Measurements from ENCODE around the gene TSEN2.

GRCh38 chr3:12569836-12570235 lies 85.6 kb downstream of the TSEN2 start:
- TF ChIP-seq, protein P1, sequence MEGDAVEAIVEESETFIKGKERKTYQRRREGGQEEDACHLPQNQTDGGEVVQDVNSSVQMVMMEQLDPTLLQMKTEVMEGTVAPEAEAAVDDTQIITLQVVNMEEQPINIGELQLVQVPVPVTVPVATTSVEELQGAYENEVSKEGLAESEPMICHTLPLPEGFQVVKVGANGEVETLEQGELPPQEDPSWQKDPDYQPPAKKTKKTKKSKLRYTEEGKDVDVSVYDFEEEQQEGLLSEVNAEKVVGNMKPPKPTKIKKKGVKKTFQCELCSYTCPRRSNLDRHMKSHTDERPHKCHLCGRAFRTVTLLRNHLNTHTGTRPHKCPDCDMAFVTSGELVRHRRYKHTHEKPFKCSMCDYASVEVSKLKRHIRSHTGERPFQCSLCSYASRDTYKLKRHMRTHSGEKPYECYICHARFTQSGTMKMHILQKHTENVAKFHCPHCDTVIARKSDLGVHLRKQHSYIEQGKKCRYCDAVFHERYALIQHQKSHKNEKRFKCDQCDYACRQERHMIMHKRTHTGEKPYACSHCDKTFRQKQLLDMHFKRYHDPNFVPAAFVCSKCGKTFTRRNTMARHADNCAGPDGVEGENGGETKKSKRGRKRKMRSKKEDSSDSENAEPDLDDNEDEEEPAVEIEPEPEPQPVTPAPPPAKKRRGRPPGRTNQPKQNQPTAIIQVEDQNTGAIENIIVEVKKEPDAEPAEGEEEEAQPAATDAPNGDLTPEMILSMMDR (optimal IDR thresholded peaks at IDR 0.05 in 1 of 3, IDR thresholded peaks at IDR 0.05 in 1 of 3, conservative IDR thresholded peaks at IDR 0.05 in 1 of 3; ENCODE audit: extremely low read depth in 1 of 3, insufficient read depth in 2 of 3, low read length in 3 of 3) = no peak
- TF ChIP-seq EZH2 (IDR thresholded peaks at IDR 0.05; ENCODE audit: low read length) = no peak

Measured in keratinocyte (primary cell).